Measurements from ENCODE around the gene PROX2. TPM values are rescaled to one million over a fixed set of nuclear protein-coding genes. Genes with fewer than 3 reads are reported as not detected.

The PROX2 gene
- total and polyA plus RNA-seq, 2 donors (not counting 1 experiment from before 2014, with no cell fraction given) = 0.03 to 0.07 TPM

DNA sequence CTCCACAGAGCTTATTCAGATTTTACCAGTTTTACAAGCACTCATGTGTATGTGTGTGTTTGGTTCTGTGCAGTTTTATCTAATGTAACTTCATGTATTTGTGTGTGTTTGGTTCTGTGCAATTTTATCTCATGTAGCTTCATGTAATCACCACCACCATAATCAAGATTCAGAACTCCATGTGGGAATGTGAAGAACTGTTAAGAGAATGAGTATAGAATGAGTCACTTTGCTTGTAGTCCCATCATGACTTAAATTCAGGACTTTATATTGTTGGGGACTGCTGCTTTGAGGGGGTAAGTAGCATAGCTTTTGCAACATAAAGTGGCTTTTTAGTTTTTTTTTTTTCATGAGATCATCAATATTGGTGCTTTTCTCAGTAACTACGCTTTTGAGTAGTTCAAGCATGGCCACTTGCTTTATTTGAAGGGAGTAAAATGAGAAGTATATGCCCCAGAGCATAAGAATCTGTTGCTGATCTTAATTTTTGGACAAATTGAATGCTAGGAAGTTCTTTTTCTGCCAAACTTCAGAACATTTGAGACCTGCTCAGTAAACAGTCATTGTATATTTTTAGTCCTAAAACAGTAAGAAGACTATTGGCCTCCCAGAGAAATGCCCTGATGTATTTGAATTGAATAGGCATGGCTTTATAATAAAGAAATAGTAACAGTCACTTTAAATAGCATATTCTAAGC is 28.8 kb downstream of the PROX2 start:
- Histone ChIP-seq H3K4me2 (replicated peaks; ENCODE audit: low read depth, low read length, poor library complexity, severe bottlenecking) (no peak overlapping the region), H3K36me3 (replicated peaks in 1 of 2; ENCODE audit: control extremely low read depth in 1 of 2, control insufficient read depth in 1 of 2, extremely low read depth in 1 of 2, insufficient read depth in 2 of 2, low read length in 1 of 2) (no peaks in the 10 kb centered on the region), H3K27ac (ENCODE audit: low read length in 2 of 2) (no peak overlapping the region), H3K27me3 (replicated peaks in 1 of 4; ENCODE audit: control extremely low read depth in 1 of 4, control insufficient read depth in 3 of 4, insufficient read depth in 4 of 4, low read length in 3 of 4) (no peaks in the 10 kb centered on the region), H3K9me3 (ENCODE audit: control extremely low read depth in 1 of 3, control insufficient read depth in 2 of 3, insufficient read depth in 1 of 3, low read length in 2 of 3) (no peaks in the 10 kb centered on the region), H4K20me1 (ENCODE audit: control insufficient read depth, insufficient read depth, low read length, poor library complexity, severe bottlenecking) (no peaks in the 10 kb centered on the region), H3K9ac (ENCODE audit: low read length) (no peak overlapping the region), H3K4me3 (ENCODE audit: control extremely low read depth in 1 of 5, extremely low read depth in 1 of 5, insufficient read depth in 1 of 5, low read depth in 2 of 5, low read length in 4 of 5) (no peak overlapping the region), H3K4me1 (ENCODE audit: control insufficient read depth in 2 of 2, insufficient read depth in 2 of 2, low read length in 2 of 2) (peaks cover 4% of the 10 kb centered on the region in 2 donors), H2AFZ (ENCODE audit: insufficient read depth, low read depth, low read length, poor library complexity, severe bottlenecking) (no peak overlapping the region), H3K79me2 (ENCODE audit: control insufficient read depth, insufficient read depth, low read length) (no peaks in the 10 kb centered on the region)
- 100% methylated on average over 1 of the region's 1 CpG for WGBS (ENCODE audit: insufficient coverage)
- TF ChIP-seq EZH2 (IDR thresholded peaks at IDR 0.05; ENCODE audit: borderline replicate concordance, insufficient read depth, low read depth, low read length, poor library complexity, severe bottlenecking) = no peak
- TF ChIP-seq, protein P1, sequence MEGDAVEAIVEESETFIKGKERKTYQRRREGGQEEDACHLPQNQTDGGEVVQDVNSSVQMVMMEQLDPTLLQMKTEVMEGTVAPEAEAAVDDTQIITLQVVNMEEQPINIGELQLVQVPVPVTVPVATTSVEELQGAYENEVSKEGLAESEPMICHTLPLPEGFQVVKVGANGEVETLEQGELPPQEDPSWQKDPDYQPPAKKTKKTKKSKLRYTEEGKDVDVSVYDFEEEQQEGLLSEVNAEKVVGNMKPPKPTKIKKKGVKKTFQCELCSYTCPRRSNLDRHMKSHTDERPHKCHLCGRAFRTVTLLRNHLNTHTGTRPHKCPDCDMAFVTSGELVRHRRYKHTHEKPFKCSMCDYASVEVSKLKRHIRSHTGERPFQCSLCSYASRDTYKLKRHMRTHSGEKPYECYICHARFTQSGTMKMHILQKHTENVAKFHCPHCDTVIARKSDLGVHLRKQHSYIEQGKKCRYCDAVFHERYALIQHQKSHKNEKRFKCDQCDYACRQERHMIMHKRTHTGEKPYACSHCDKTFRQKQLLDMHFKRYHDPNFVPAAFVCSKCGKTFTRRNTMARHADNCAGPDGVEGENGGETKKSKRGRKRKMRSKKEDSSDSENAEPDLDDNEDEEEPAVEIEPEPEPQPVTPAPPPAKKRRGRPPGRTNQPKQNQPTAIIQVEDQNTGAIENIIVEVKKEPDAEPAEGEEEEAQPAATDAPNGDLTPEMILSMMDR (IDR thresholded peaks at IDR 0.05) = no peak
- Mint-ChIP-seq H3K4me1 (peaks cover 7% of the 10 kb centered on the region), H3K4me3 (no peak overlapping the region), H3K9me3 (ENCODE audit: insufficient read depth) (no peaks in the 10 kb centered on the region), H3K27ac (no peak overlapping the region), H3K27me3 (no peaks in the 10 kb centered on the region)
- POLR2A ChIA-PET = interaction anchor here (0.9 kb wide), 1 partner anchor 217 kb away, joined by 3 read pairs; no protein-coding TSS in a partner anchor
- intact Hi-C loops (cut with micrococcal nuclease) = no loop called here
- ATAC-seq (ENCODE audit: low read depth) = no peak
- DNase-seq = no peak
- CTCF ChIA-PET = interaction anchor here (1.0 to 41.3 kb wide), 3 partner anchors 9 to 54 kb away, joined by 3 to 926 read pairs (median 82); no protein-coding TSS in a partner anchor

DNA sequence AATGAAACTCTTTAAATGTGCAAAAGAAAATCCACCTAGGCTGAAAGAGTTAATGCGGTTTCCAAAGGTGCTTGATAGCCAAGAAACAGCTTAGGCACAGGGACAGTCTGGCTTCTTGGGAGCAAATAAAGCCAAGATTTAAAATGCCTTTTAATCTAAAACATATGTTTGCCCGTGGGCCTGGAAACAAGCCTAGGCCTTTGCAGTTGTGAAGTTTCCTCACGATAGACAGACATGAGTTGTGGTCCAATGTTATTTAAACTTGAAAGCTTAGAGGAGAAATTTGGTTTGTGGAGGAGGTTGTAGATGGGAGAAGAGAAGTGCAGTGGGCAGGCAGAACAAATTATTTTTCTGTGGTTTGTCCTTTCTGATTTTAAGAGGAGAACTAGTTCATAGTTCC is 29.8 kb downstream of the PROX2 start:
- no peak overlapping the region for H3K4me3 Mint-ChIP-seq
- no peaks in the 10 kb centered on the region for H3K27me3 Mint-ChIP-seq
- no peak for ATAC-seq (ENCODE audit: low read depth)
- peaks cover 15% of the 10 kb centered on the region for H3K4me1 Mint-ChIP-seq
- DNase-seq = no peak
- CTCF ChIA-PET = interaction anchor here (8.6 to 41.3 kb wide), 2 partner anchors 15 to 55 kb away, joined by 82 to 926 read pairs; no protein-coding TSS in a partner anchor
- no peaks in the 10 kb centered on the region for H3K9me3 Mint-ChIP-seq (ENCODE audit: insufficient read depth)
- H2AFZ ChIP-seq (ENCODE audit: insufficient read depth, low read depth, low read length, poor library complexity, severe bottlenecking) = no peak overlapping the region
- no peaks in the 10 kb centered on the region for H3K9me3 ChIP-seq (ENCODE audit: control extremely low read depth in 1 of 3, control insufficient read depth in 2 of 3, insufficient read depth in 1 of 3, low read length in 2 of 3)
- H3K4me2 ChIP-seq (replicated peaks; ENCODE audit: low read depth, low read length, poor library complexity, severe bottlenecking) = no peak overlapping the region
- H3K27ac ChIP-seq (ENCODE audit: low read length in 2 of 2) = no peak overlapping the region
- H3K9ac ChIP-seq (ENCODE audit: low read length) = no peak overlapping the region
- no peak for TF ChIP-seq EZH2 (IDR thresholded peaks at IDR 0.05; ENCODE audit: borderline replicate concordance, insufficient read depth, low read depth, low read length, poor library complexity, severe bottlenecking)
- TF ChIP-seq, protein P1 (IDR thresholded peaks at IDR 0.05) = no peak
- no peak overlapping the region for H3K27ac Mint-ChIP-seq
- intact Hi-C loops (cut with micrococcal nuclease) = no loop called here
- 90% methylated on average over 3 of the region's 3 CpGs for WGBS (ENCODE audit: insufficient coverage)
- H3K79me2 ChIP-seq (ENCODE audit: control insufficient read depth, insufficient read depth, low read length) = no peaks in the 10 kb centered on the region
- H3K27me3 ChIP-seq (replicated peaks in 1 of 4; ENCODE audit: control extremely low read depth in 1 of 4, control insufficient read depth in 3 of 4, insufficient read depth in 4 of 4, low read length in 3 of 4) = no peaks in the 10 kb centered on the region
- peaks cover 13 to 14% of the 10 kb centered on the region in 2 donors for H3K4me1 ChIP-seq (ENCODE audit: control insufficient read depth in 2 of 2, insufficient read depth in 2 of 2, low read length in 2 of 2)
- POLR2A ChIA-PET = no interaction called here
- H4K20me1 ChIP-seq (ENCODE audit: control insufficient read depth, insufficient read depth, low read length, poor library complexity, severe bottlenecking) = no peaks in the 10 kb centered on the region
- no peaks in the 10 kb centered on the region for H3K36me3 ChIP-seq (replicated peaks in 1 of 2; ENCODE audit: control extremely low read depth in 1 of 2, control insufficient read depth in 1 of 2, extremely low read depth in 1 of 2, insufficient read depth in 2 of 2, low read length in 1 of 2)
- no peak overlapping the region for H3K4me3 ChIP-seq (ENCODE audit: control extremely low read depth in 1 of 5, extremely low read depth in 1 of 5, insufficient read depth in 1 of 5, low read depth in 2 of 5, low read length in 4 of 5)

Data from B cell (primary cell).